Neuronal stem cell (in vitro differentiated cells): ENCODE results near the gene ZNF764.

ENCODE experiments used
- DNase-seq: peaks from one replicate; pipeline ENCODE4 v3.0.0-alpha.2; 2013; ENCODE audit warnings: low spot score
- H2AFZ ChIP-seq: one replicate; pipeline ENCODE4 v1.6.1; 2013; ENCODE audit warnings: mild to moderate bottlenecking, low read length, inconsistent platforms
- H2AK5ac ChIP-seq: 2 replicates; pipeline ENCODE4 v1.6.1; 2013; ENCODE audit warnings: low read depth, mild to moderate bottlenecking, inconsistent platforms, low read length, moderate library complexity, mixed read lengths
- H2BK120ac ChIP-seq: 2 replicates; pipeline ENCODE4 v1.6.1; 2013; ENCODE audit warnings: low read depth, mild to moderate bottlenecking, inconsistent platforms, low read length, moderate library complexity, mixed read lengths
- H2BK12ac ChIP-seq: one replicate; pipeline ENCODE4 v1.6.1; 2013; ENCODE audit warnings: low read length, inconsistent platforms
- H2BK15ac ChIP-seq: 2 replicates; pipeline ENCODE4 v1.6.1; 2013; ENCODE audit warnings: mild to moderate bottlenecking, low read length, inconsistent platforms, mixed read lengths
- H2BK5ac ChIP-seq: one replicate; pipeline ENCODE4 v1.6.1; 2013; ENCODE audit warnings: inconsistent platforms, mild to moderate bottlenecking, low read length, moderate library complexity
- H3K14ac ChIP-seq: one replicate; pipeline ENCODE4 v1.6.1; 2013; ENCODE audit warnings: low read length, inconsistent platforms
- H3K18ac ChIP-seq: 2 replicates; pipeline ENCODE4 v1.6.1; 2013; ENCODE audit warnings: low read length, inconsistent platforms
- H3K23ac ChIP-seq: 2 replicates; pipeline ENCODE4 v1.6.1; 2013; ENCODE audit warnings: low read depth, mild to moderate bottlenecking, mixed read lengths, low read length, inconsistent platforms; ENCODE audit not compliant: poor library complexity
- H3K27ac ChIP-seq: replicated peaks from 3 replicates; pipeline ENCODE4 v1.5.1; 2013; ENCODE audit warnings: low read length, inconsistent platforms
- H3K27me3 ChIP-seq, 3 experiments: 2 replicates each; pipeline ENCODE4 v1.6.1; 2013; ENCODE audit warnings: low read length in 3 of 3, mild to moderate bottlenecking in 2 of 3, inconsistent platforms in 1 of 3, low read depth in 1 of 3, mixed read lengths in 1 of 3, moderate library complexity in 1 of 3; ENCODE audit not compliant: control insufficient read depth in 3 of 3, insufficient read depth in 3 of 3
- H3K36me3 ChIP-seq, 2 donors: replicated peaks in 1 of 2; 2 replicates each; pipeline ENCODE4 v1.6.1; 2013; ENCODE audit warnings: low read length in 2 of 2; ENCODE audit not compliant: control insufficient read depth in 2 of 2, insufficient read depth in 2 of 2
- H3K4ac ChIP-seq: 2 replicates; pipeline ENCODE4 v1.6.1; 2013; ENCODE audit warnings: inconsistent platforms, mild to moderate bottlenecking, low read length, moderate library complexity
- H3K4me1 ChIP-seq, 2 donors: 1 replicate in 1 of 2; 2 replicates in 1 of 2; pipeline ENCODE4 v1.6.1; 2013; ENCODE audit warnings: low read length in 2 of 2, low read depth in 1 of 2; ENCODE audit not compliant: control insufficient read depth in 2 of 2, insufficient read depth in 1 of 2
- H3K4me2 ChIP-seq: one replicate; pipeline ENCODE4 v1.6.1; 2013; ENCODE audit warnings: mild to moderate bottlenecking, low read length, inconsistent platforms; ENCODE audit not compliant: insufficient read depth, poor library complexity, severe bottlenecking
- H3K4me3 ChIP-seq, 2 donors: 2 replicates each; pipeline ENCODE4 v1.5.1; 2013; ENCODE audit warnings: low read length in 2 of 2, mild to moderate bottlenecking in 2 of 2, inconsistent platforms in 1 of 2, moderate library complexity in 1 of 2
- H3K79me1 ChIP-seq: one replicate; pipeline ENCODE4 v1.6.1; 2013; ENCODE audit warnings: low read depth, mild to moderate bottlenecking, inconsistent platforms, low read length, moderate library complexity
- H3K9ac ChIP-seq: one replicate; pipeline ENCODE4 v1.6.1; 2013; ENCODE audit warnings: mild to moderate bottlenecking, low read depth, low read length, inconsistent platforms; ENCODE audit not compliant: poor library complexity
- H3K9me3 ChIP-seq, 2 donors: replicated peaks in 1 of 2; 2 replicates each; pipeline versions ENCODE3 to v1.6.1; 2013; ENCODE audit warnings: low read length in 2 of 2, mild to moderate bottlenecking in 2 of 2, inconsistent platforms in 1 of 2, low read depth in 1 of 2, mixed read lengths in 1 of 2, moderate library complexity in 1 of 2; ENCODE audit not compliant: control insufficient read depth in 2 of 2, insufficient read depth in 1 of 2
- H4K8ac ChIP-seq: one replicate; pipeline ENCODE4 v1.6.1; 2013; ENCODE audit warnings: low read depth, mild to moderate bottlenecking, inconsistent platforms, low read length, moderate library complexity
- H4K91ac ChIP-seq: one replicate; pipeline ENCODE4 v1.6.1; 2013; ENCODE audit warnings: low read length, low read depth, mild to moderate bottlenecking, inconsistent platforms; ENCODE audit not compliant: poor library complexity
- WGBS, 2 donors: extraction: QIAGEN DNeasy Blood & Tissue Kit; methylation state at CpG; one replicate each; pipeline ENCODE4 v1.1.7; 2013; ENCODE audit warnings: missing lambda C conversion rate in 2 of 2, mixed read lengths in 1 of 2; ENCODE audit not compliant: insufficient read length in 2 of 2, insufficient replicate concordance in 1 of 2; ENCODE audit errors: extremely low coverage in 2 of 2; 5-methylcytosine and 5-hydroxymethylcytosine counted together

ZNF764 gene

GRCh38 chr16:30581457-30581856 lies 23.3 kb upstream of the ZNF764 start:
- no peaks in the 10 kb centered on the region for H3K27me3 ChIP-seq
- no peak for DNase-seq
- H3K9me3 ChIP-seq, result no peaks in the 10 kb centered on the region
- H3K4me1 ChIP-seq, result peaks cover 0 to 5% of the 10 kb centered on the region in 2 donors
- no peak overlapping the region for H3K4ac ChIP-seq
- no peak overlapping the region for H2BK12ac ChIP-seq
- H4K91ac ChIP-seq, result no peak overlapping the region
- no peak overlapping the region for H3K4me3 ChIP-seq
- no peak overlapping the region for H3K27ac ChIP-seq
- no CpG with 5 or more reads among the region's 7 CpGs for WGBS, 2 donors
- H2AK5ac ChIP-seq, result no peak overlapping the region
- H2BK120ac ChIP-seq, result no peak overlapping the region
- no peak overlapping the region for H3K4me2 ChIP-seq
- no peak overlapping the region for H2BK15ac ChIP-seq
- H3K36me3 ChIP-seq, result peaks cover 27 to 59% of the 10 kb centered on the region in 2 donors
- H2BK5ac ChIP-seq, result no peak overlapping the region
- H4K8ac ChIP-seq, result no peak overlapping the region
- H3K23ac ChIP-seq, result no peak overlapping the region
- no peak overlapping the region for H2AFZ ChIP-seq
- no peak overlapping the region for H3K14ac ChIP-seq
- H3K18ac ChIP-seq, result no peak overlapping the region
- peaks cover 12% of the 10 kb centered on the region for H3K79me1 ChIP-seq
- no peak overlapping the region for H3K9ac ChIP-seq

- Histone ChIP-seq H3K4me2 (no peak overlapping the region), H2BK5ac (no peak overlapping the region), H3K27me3 (no peaks in the 10 kb centered on the region), H3K27ac (no peak overlapping the region), H3K4ac (no peak overlapping the region), H3K36me3 (peaks cover 10 to 26% of the 10 kb centered on the region in 2 donors), H2BK12ac (no peak overlapping the region), H4K8ac (no peak overlapping the region), H2BK15ac (no peak overlapping the region), H2AK5ac (no peak overlapping the region), H3K4me3 (no peak overlapping the region), H3K18ac (no peak overlapping the region), H3K9ac (no peak overlapping the region), H3K4me1 (peaks cover 0 to 4% of the 10 kb centered on the region in 2 donors), H3K79me1 (no peaks in the 10 kb centered on the region), H4K91ac (no peak overlapping the region), H3K14ac (no peak overlapping the region), H2AFZ (no peak overlapping the region), H3K23ac (no peak overlapping the region), H3K9me3 (no peaks in the 10 kb centered on the region), H2BK120ac (no peak overlapping the region)
- no peak for DNase-seq
- 100% methylated on average over 1 of the region's 1 CpG; no CpG with 5 or more reads in 1 of the 2 donors for WGBS, 2 donors
Observed at GRCh38 chr16:30574678-30575077, 16.5 kb upstream of the ZNF764 start.

GRCh38 chr16:30571445-30572322 lies 13.5 kb upstream of the ZNF764 start, which contains the start of gene ZNF688:
ZNF688 (minus strand) TSS chr16:30571714; CDS start chr16:30571629, 85 bp downstream.
- Histone ChIP-seq H2BK15ac (no peak within 1 kb of the TSS), H3K4ac (peak within 1 kb of the TSS; percentile 81), H3K27me3 (no peaks in the 10 kb centered on the region), H3K27ac (peak within 1 kb of the TSS; percentile 96), H3K23ac (peak within 1 kb of the TSS; percentile 89), H4K8ac (peak within 1 kb of the TSS; percentile 29), H2AFZ (peak within 1 kb of the TSS; percentile 96), H3K18ac (peak within 1 kb of the TSS; percentile 96), H2BK12ac (no peak within 1 kb of the TSS), H3K4me2 (peak within 1 kb of the TSS; percentile 89), H4K91ac (peak within 1 kb of the TSS; percentile 100), H3K36me3 (peaks cover 2 to 8% of the 10 kb centered on the region in 2 donors), H2BK120ac (no peak within 1 kb of the TSS), H3K4me1 (peaks cover 0 to 4% of the 10 kb centered on the region in 2 donors), H3K9me3 (no peaks in the 10 kb centered on the region), H3K79me1 (peaks cover 2% of the 10 kb centered on the region), H2AK5ac (peak within 1 kb of the TSS; percentile 68), H3K4me3 (peak within 1 kb of the TSS; percentile 88 to 94), H3K14ac (peak within 1 kb of the TSS; percentile 77), H2BK5ac (peak within 1 kb of the TSS; percentile 97), H3K9ac (peak within 1 kb of the TSS; percentile 97)
- peak; percentile 92 for DNase-seq
- no CpG with 5 or more reads among the region's 67 CpGs for WGBS, 2 donors
